CD4-positive, alpha-beta T cell treated with Interleukin-15 for 1 hour (primary cell): ENCODE results near the gene CCDC57.
A peak's percentile ranks its signal among the peaks of the same experiment; 100 is the strongest.
"Not testable (repeated sequence)": the region's sequence is repeated elsewhere in the genome, so short reads cannot be mapped to it uniquely, and the experiment has no call there.

Source experiments
- DNase-seq: peaks from one replicate; pipeline ENCODE4 v3.0.0-alpha.2; 2020

CCDC57 gene

GRCh38 chr17:82149401-82150099, 63.1 kb downstream of the CCDC57 start:
- no peak for DNase-seq

GRCh38 chr17:82148997-82149396, 63.6 kb downstream of the CCDC57 start:
- DNase-seq, result no peak

DNA sequence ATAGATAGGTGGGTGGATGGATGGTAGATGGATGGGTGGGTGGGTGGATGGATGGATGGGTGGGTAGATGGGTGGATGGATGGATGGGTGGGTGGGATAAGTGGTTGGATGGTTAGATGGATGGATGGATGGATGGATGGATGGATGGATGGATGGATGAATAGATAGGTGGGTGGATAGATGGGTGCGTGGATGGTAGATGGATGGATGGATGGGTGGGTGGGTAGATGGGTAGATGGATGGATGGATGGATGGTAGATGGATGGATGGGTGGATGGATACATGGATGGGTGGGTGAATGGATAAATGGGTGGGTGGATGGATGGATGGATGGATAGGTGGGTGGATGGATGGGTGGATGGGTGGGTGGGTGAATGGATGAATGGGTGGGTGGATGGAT, 64.6 kb downstream of the CCDC57 start:
- no peak for DNase-seq

- DNase-seq, result no peak
These were observed 65.7 kb downstream of the CCDC57 start for GRCh38 chr17:82146663-82147654.

- no peak for DNase-seq
These were observed 67.0 kb downstream of the CCDC57 start for GRCh38 chr17:82145550-82146155.

DNA sequence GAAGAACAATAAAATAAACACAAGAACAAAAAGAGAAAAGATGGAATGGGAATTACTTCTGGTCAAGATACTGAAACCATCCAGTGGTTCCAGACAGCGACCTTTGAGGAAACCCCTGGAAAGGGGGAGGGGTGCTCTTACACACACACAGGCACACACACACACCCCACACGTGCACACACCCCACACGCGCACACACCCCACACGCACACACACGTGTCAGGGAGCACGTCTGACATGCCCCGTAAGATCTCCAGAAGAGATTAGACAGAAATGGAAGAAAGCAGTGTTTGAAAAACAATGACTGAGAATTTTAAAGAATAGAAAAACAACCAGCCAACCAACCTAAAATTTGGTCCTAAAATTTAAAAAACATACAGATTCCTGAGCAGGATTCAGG, 69.3 kb downstream of the CCDC57 start:
- DNase-seq, result no peak

GRCh38 chr17:82139961-82140360, 72.7 kb downstream of the CCDC57 start:
- not testable (repeated sequence) for DNase-seq

- no peak for DNase-seq
These were observed 74.1 kb downstream of the CCDC57 start for GRCh38 chr17:82138511-82138992.

DNA sequence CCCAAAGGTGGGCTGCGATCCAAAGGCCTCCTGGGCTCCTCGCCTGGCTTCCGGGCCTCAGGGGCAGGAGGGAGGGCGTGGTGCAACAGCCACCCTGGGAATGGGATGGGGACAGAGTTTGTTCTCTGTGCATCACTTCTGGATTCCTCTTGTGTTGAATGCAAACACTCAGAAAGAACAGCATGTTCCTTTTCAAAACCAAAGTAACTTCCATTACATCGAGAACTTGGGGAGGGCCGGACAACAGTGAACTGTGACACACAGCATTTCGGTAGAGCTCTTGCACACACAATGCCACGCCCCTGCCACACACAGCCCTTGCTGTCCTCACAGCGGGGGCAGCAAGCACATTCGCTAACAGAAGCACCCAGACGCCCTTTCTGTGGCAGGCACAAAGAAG, 78.5 kb downstream of the CCDC57 start:
- DNase-seq, result no peak

DNA sequence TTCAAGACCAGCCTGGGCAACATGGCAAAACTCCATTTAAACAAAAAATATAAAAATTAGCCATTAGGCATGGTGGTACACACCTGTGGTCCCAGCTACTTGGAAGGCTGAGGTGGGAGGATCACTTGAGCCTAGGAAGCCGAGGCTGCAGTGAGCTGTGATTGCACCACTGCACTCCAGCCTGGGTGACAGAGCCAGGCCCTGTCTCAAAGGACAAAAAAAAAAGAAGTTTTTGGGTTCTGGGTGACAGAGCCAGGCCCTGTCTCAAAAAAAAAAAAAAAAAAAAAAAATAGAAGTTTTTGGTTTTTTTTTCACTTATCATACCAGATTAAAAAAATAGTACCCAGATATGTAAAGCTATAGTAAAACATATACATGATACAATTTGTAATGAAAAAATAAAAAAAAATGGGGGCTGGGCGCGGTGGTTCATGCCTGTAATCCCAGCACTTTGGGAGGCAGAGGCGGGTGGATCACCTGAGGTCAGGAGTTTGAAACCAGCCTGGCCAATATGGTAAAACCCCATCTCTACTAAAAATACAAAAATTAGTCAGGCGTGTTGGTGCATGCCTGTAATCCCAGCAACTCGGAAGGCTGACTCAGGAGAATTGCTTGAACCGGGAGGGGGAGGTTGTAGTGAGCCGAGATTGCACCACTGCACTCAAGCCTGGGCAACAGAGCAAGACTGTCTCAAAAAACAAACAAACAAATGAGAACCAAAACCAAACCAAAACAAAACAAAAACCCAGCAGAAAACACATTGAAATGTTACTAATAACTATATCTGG, 79.3 kb downstream of the CCDC57 start:
- DNase-seq, result not testable (repeated sequence)

GRCh38 chr17:82129095-82129494, 83.5 kb downstream of the CCDC57 start:
- DNase-seq, result no peak

DNA sequence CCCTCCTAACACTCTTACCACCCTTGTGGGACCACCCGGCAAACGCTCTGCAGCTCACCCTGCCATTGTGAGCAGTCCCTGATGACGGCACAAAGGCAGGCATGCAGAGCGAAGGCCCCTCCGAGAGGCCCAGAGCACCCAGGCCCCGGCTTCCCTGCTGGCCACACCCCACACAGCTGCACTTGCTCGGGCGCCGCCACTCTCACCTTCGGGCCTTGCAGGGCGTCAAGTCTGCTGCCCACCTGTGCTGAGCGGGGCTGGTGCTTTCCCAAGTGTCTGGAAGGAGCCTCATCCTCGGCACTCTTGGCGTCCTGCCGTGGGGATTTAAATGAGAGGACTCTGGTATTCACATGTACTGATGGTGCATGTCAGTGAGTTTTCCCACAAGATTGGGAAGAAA, 84.4 kb downstream of the CCDC57 start:
- no peak for DNase-seq

DNA sequence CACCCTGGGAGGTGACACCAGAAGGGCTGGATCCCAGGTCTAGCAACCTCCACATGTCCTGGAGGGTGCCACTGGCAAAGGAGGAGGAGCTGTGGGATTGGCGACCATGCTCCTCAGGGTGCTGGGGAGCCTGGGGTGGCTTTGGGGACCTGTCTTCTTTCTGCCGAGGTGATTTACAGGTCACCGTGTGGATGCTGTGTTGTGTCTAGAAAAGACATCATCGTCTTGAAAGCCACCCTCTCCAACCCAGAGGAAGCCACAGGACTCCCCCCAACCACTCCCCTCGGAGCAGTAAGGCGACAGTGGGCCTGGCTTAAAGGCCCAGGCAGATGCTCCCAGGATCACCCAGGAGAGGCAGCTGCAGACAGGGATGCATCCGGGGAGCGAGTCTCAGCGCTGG, 84.9 kb downstream of the CCDC57 start:
- peak; percentile 54 for DNase-seq

GRCh38 chr17:82127315-82127595, 85.4 kb downstream of the CCDC57 start:
- no peak for DNase-seq

DNA sequence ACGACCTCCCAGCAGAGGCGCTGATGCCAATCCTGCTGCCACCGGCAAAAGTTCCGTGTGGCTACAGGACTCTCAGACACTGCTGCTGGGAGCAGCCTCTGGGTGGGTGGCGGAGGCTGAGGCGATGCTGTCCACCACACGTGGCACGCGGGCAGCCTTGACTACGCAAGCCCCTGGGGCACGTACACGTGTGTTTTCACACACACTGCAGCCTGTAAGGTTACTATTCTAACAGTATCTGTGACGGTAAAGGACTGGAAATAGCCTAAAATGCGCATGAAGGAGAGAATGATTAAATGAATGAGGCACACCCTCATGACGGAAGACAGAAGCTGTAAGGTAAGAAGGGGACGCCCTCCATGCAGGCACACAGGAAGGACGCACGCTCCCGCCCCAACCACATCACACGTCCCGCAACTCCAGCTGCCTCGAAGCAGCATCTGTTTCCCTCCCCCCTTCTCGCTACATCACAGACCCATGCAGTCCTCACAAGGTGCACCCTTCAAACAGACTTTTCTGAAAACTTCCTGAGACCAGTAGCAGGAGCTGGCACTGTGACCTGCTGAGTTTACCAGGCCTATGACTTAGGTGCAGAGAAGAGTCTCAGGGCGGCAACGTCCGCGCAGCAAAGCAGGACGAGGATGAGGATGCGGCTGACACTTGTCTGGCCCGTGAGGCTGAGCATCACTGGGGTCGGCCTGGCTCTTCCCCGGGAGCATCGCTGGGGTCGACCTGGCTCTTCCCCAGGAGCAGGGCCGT, 85.9 kb downstream of the CCDC57 start:
- DNase-seq, result peak; percentile 94

- DNase-seq, result no peak
These were observed 88.5 kb downstream of the CCDC57 start for GRCh38 chr17:82124101-82124500.

GRCh38 chr17:82121660-82122629, 90.7 kb downstream of the CCDC57 start:
- DNase-seq, result no peak

GRCh38 chr17:82121246-82121645, 91.4 kb downstream of the CCDC57 start:
- DNase-seq, result no peak

DNA sequence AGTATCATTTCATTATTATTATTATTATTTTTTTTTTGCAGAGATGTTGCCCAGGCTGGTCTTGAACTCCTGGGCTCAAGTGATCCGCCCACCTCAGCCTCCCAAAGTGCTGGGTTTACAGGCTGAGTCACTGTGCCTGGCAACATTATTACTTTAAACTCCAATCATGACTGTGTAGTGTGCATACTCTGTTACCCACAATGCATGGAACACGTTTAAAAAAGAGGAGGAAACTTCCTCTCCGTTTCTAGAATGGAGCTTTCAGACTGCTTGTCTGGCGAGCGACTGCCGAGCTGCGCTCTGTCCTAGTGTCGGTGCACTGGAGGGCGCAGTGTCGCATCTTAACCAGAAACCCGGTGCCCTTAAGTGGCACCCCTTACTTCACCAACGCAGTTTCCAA, 92.5 kb downstream of the CCDC57 start:
- no peak for DNase-seq

DNA sequence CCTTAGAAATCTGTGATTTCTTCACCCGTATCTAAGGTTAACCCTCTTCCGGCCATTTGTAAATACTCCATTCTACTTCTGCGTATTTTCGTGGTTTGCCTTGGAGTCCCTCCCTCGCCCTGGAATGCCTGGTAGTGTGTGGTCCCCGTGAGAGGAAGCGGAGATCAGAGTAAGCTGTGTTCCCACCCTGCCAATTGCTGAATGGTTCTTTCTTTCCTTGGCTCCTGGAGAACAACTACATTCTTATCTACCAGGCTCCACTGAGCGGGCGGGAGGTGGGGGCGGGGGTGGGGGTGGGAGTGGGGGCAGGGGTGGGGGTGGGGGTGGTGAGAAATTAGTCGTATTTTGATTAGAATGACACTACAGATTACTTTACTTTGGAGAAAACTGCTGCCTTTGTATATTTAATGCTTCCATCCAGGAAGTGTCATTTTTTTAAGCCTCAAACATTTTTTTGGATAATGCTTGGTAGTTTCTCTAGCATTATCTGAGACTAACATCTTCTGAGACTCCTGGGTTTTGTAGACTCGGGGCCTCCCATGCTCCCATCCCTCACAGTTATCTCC, 93.7 kb downstream of the CCDC57 start:
- no peak for DNase-seq
